ENCODE measurements around the gene KIAA0513. TPM values are rescaled to one million over a fixed set of nuclear protein-coding genes. Genes with fewer than 3 reads are reported as not detected.

The KIAA0513 gene
- polyA plus RNA-seq, 3 donors, result 3.9 to 5.3 (median 4.6) TPM

Other genes with a start within 250 kb of the KIAA0513 start
- 1 to 10 TPM; 6.1 to 7.6 (median 6.3) TPM for gene CRISPLD2, start 207.8 kb upstream of the KIAA0513 start, polyA plus RNA-seq (ENCODE audit: insufficient read length in 3 of 3)
- gene ZDHHC7, start 16.3 kb upstream of the KIAA0513 start, polyA plus RNA-seq (ENCODE audit: insufficient read length in 3 of 3), result 10 to 100 TPM; 43.7 to 50.8 (median 45.7) TPM
- gene CIBAR2, start 84.7 kb downstream of the KIAA0513 start, polyA plus RNA-seq (ENCODE audit: insufficient read length in 3 of 3), result under 1 TPM; 0.15 to 0.52 (median 0.21) TPM